Right lobe of liver (tissue), 4 donors: ENCODE results near the gene CCNL1.

Experiments used
- CTCF ChIP-seq, 4 donors: fragments of 200-600 bp in 3 of 4; fragments of 450-650 bp in 1 of 4; IDR thresholded peaks; one replicate each; pipeline versions ENCODE4 v1.5.1 to v1.8.0; 2016 to 2022; ENCODE audit warnings: antibody characterized with exemption in 4 of 4, mild to moderate bottlenecking in 2 of 4
- POLR2A ChIP-seq: fragments of 450-650 bp; IDR thresholded peaks from one replicate; pipeline ENCODE4 v1.6.1; 2017; ENCODE audit warnings: antibody characterized with exemption, mild to moderate bottlenecking
- donor health status: DM: no; HTN: no; CAD: no.
- donor health status: DM: no; HTN: no; CAD: no.
- donor health status: DM: no; HTN: yes; CAD: no.

- TF ChIP-seq CTCF (IDR thresholded peaks at IDR 0.05) (no peak), POLR2A (no peak)
Measured at GRCh38 chr3:157176934-157177333, 17.0 kb upstream of the CCNL1 start.
